ENCODE data around the gene CBFB. TPM values are rescaled to one million over a fixed set of nuclear protein-coding genes. Genes with fewer than 3 reads are reported as not detected.
"Not testable (repeated sequence)": the region's sequence is repeated elsewhere in the genome, so short reads cannot be mapped to it uniquely, and the experiment has no call there.

CBFB gene
- total RNA-seq, 1 experiment from 2014 or later: 76.3 TPM

GRCh38 chr16:67120025-67120424 lies 91.1 kb downstream of the CBFB start:
- Histone ChIP-seq H3K27ac (ENCODE audit: insufficient read length, low read depth, low read length) (no peak overlapping the region), H3K18ac (ENCODE audit: insufficient read length, low read depth, low read length) (no peak overlapping the region), H4K5ac (ENCODE audit: insufficient read length, low read depth, low read length) (no peak overlapping the region), H4K8ac (replicated peaks; ENCODE audit: insufficient read length, low read depth, low read length) (no peak overlapping the region), H2BK120ac (ENCODE audit: low read depth, low read length, poor library complexity, severe bottlenecking) (no peak overlapping the region), H3K9ac (ENCODE audit: extremely low read depth, insufficient read length, low read length) (no peak overlapping the region), H3K4me1 (ENCODE audit: insufficient read depth, low read length) (no peaks in the 10 kb centered on the region; the same call in 1 of the 2 replicates), H3K9me3 (ENCODE audit: control insufficient read depth, low read depth, low read length) (no peaks in the 10 kb centered on the region), H2AK5ac (ENCODE audit: insufficient read length, low read length) (no peak overlapping the region), H3K79me1 (ENCODE audit: insufficient read depth, low read depth, low read length, poor library complexity, severe bottlenecking) (peaks cover 5% of the 10 kb centered on the region), H3K4me2 (ENCODE audit: insufficient read depth, insufficient read length, low read length) (no peak overlapping the region), H3K23ac (ENCODE audit: insufficient read length, low read depth, low read length) (no peak overlapping the region), H3K79me2 (ENCODE audit: insufficient read depth, low read length) (no peaks in the 10 kb centered on the region; the same call in 1 of the 2 replicates), H3K56ac (ENCODE audit: insufficient read length, low read depth, low read length) (no peak overlapping the region), H2BK20ac (ENCODE audit: low read depth, low read length, poor library complexity, severe bottlenecking) (no peak overlapping the region), H3K23me2 (ENCODE audit: insufficient read length, low read depth, low read length, poor library complexity, severe bottlenecking) (no peaks in the 10 kb centered on the region), H4K20me1 (ENCODE audit: control insufficient read depth, insufficient read depth, insufficient read length) (no peaks in the 10 kb centered on the region), H3K27me3 (ENCODE audit: insufficient read depth, low read length) (no peaks in the 10 kb centered on the region), H3K4ac (ENCODE audit: low read depth, low read length) (no peak overlapping the region), H2BK15ac (ENCODE audit: low read depth, low read length) (no peak overlapping the region), H3T11ph (ENCODE audit: low read length) (no peak overlapping the region), H2BK12ac (ENCODE audit: insufficient read length, low read depth, low read length) (no peak overlapping the region), H2AFZ (ENCODE audit: low read length) (no peak overlapping the region), H4K91ac (ENCODE audit: insufficient read length, low read depth, low read length) (no peak overlapping the region), H3K14ac (ENCODE audit: insufficient read depth, low read length) (no peak overlapping the region), H2BK5ac (ENCODE audit: insufficient read length, low read length) (no peak overlapping the region)
- H3K4me3 Mint-ChIP-seq: no peak overlapping the region
- H3K36me3 Mint-ChIP-seq (ENCODE audit: insufficient read depth in 1 of 3, low read depth in 3 of 3): peaks cover 4 to 33% (median 25%) of the 10 kb centered on the region in 3 experiments
- no peaks in the 10 kb centered on the region for H3K9me3 Mint-ChIP-seq
- no CpG with 5 or more reads among the region's 5 CpGs for WGBS (ENCODE audit: extremely low coverage, insufficient read length, low lambda C conversion rate)
- peaks cover 6 to 7% of the 10 kb centered on the region in 2 experiments for H3K4me1 Mint-ChIP-seq
- no peaks in the 10 kb centered on the region; the same call in 1 of the 2 replicates for H3K27me3 Mint-ChIP-seq (ENCODE audit: low read depth)
- H3K27ac Mint-ChIP-seq: peak overlapping the region in 2 of 3 experiments; percentile 21 to 53; a peak in 2 of 7 replicates
- DNase-seq: no peak
- TF ChIP-seq CTCF (conservative IDR thresholded peaks at IDR 0.05): no peak

- H3K4ac ChIP-seq (ENCODE audit: low read depth, low read length); H3K79me1 ChIP-seq (ENCODE audit: insufficient read depth, low read depth, low read length, poor library complexity, severe bottlenecking); H2BK120ac ChIP-seq (ENCODE audit: low read depth, low read length, poor library complexity, severe bottlenecking); H3K9me3 ChIP-seq (ENCODE audit: control insufficient read depth, low read depth, low read length); H3K56ac ChIP-seq (ENCODE audit: insufficient read length, low read depth, low read length); H2BK5ac ChIP-seq (ENCODE audit: insufficient read length, low read length); H3K18ac ChIP-seq (ENCODE audit: insufficient read length, low read depth, low read length); H3K27ac Mint-ChIP-seq; H4K20me1 ChIP-seq (ENCODE audit: control insufficient read depth, insufficient read depth, insufficient read length); H3K4me1 Mint-ChIP-seq; H3T11ph ChIP-seq (ENCODE audit: low read length); H4K8ac ChIP-seq (replicated peaks; ENCODE audit: insufficient read length, low read depth, low read length); H3K14ac ChIP-seq (ENCODE audit: insufficient read depth, low read length); H3K79me2 ChIP-seq (ENCODE audit: insufficient read depth, low read length); H3K27ac ChIP-seq (ENCODE audit: insufficient read length, low read depth, low read length); H3K4me1 ChIP-seq (ENCODE audit: insufficient read depth, low read length); H2BK12ac ChIP-seq (ENCODE audit: insufficient read length, low read depth, low read length); H3K9me3 Mint-ChIP-seq; DNase-seq; H2BK15ac ChIP-seq (ENCODE audit: low read depth, low read length); H4K91ac ChIP-seq (ENCODE audit: insufficient read length, low read depth, low read length); H4K5ac ChIP-seq (ENCODE audit: insufficient read length, low read depth, low read length); H2BK20ac ChIP-seq (ENCODE audit: low read depth, low read length, poor library complexity, severe bottlenecking); H3K23me2 ChIP-seq (ENCODE audit: insufficient read length, low read depth, low read length, poor library complexity, severe bottlenecking); H3K9ac ChIP-seq (ENCODE audit: extremely low read depth, insufficient read length, low read length); H3K4me2 ChIP-seq (ENCODE audit: insufficient read depth, insufficient read length, low read length); H3K4me3 Mint-ChIP-seq; H2AK5ac ChIP-seq (ENCODE audit: insufficient read length, low read length); H3K23ac ChIP-seq (ENCODE audit: insufficient read length, low read depth, low read length); H3K27me3 ChIP-seq (ENCODE audit: insufficient read depth, low read length); H2AFZ ChIP-seq (ENCODE audit: low read length); H3K27me3 Mint-ChIP-seq (ENCODE audit: low read depth): not testable (repeated sequence)
- peaks cover 4 to 48% (median 30%) of the 10 kb centered on the region in 3 experiments for H3K36me3 Mint-ChIP-seq (ENCODE audit: insufficient read depth in 1 of 3, low read depth in 3 of 3)
- no CpG with 5 or more reads among the region's 5 CpGs for whole genome bisulfite sequencing (ENCODE audit: extremely low coverage, insufficient read length, low lambda C conversion rate)
These were observed 93.8 kb downstream of the CBFB start for GRCh38 chr16:67122799-67123198.
